WTC11 (cell line): Measurements from ENCODE around the gene RAB3IL1. TPM values are rescaled to one million over a fixed set of nuclear protein-coding genes. Genes with fewer than 3 reads are reported as not detected.

Source experiments
- ATAC-seq: fragments of 200-7000 bp; cut with Tn5 transposase; 2 replicates; pipeline ENCODE4 v1.10.0; 2021; ENCODE audit warnings: mild to moderate bottlenecking, moderate library complexity
- CTCF ChIA-PET: fragments of 300-600 bp; sonication (Branson Sonifier 250); formaldehyde crosslinking; loops from one replicate; lab custom pipeline; 2021; ENCODE audit warnings: antibody characterized with exemption; lab: Charles Lee
- POLR2A ChIA-PET: fragments of 350-600 bp; sonication (Branson Sonifier 250); formaldehyde crosslinking; loops from one replicate; lab custom pipeline; 2021; ENCODE audit warnings: antibody characterized with exemption; lab: Charles Lee
- DNase-seq: peaks from one replicate; pipeline ENCODE4 v3.0.0; 2021; ENCODE audit warnings: low spot score
- H3K27ac Mint-ChIP-seq: 2 replicates; pipeline ENCODE4 v1.8.0; 2021; ENCODE audit warnings: mixed read lengths
- H3K27me3 Mint-ChIP-seq: 2 replicates; pipeline ENCODE4 v1.8.0; 2021; ENCODE audit warnings: low read depth, mild to moderate bottlenecking, moderate library complexity, mixed read lengths
- H3K36me3 Mint-ChIP-seq: 2 replicates; pipeline ENCODE4 v1.8.0; 2021; ENCODE audit warnings: mixed read lengths
- H3K4me1 Mint-ChIP-seq: 2 replicates; pipeline ENCODE4 v1.8.0; 2022; ENCODE audit warnings: mixed read lengths
- H3K4me3 Mint-ChIP-seq: 2 replicates; pipeline ENCODE4 v1.8.0; 2021; ENCODE audit warnings: mild to moderate bottlenecking, moderate library complexity, mixed read lengths
- H3K9me3 Mint-ChIP-seq: 2 replicates; pipeline ENCODE4 v1.8.0; 2021; ENCODE audit warnings: mixed read lengths
- ATF3 ChIP-seq: sonication (generic); formaldehyde crosslinking; conservative IDR thresholded peaks from 2 replicates; pipeline ENCODE4 v1.8.1; 2022; ENCODE audit warnings: mild to moderate bottlenecking, missing genetic modification reagents
- CREM ChIP-seq: sonication (generic); formaldehyde crosslinking; IDR thresholded peaks from 2 replicates; pipeline ENCODE4 v1.8.1; 2022; ENCODE audit warnings: mild to moderate bottlenecking, missing genetic modification reagents, moderate library complexity
- CTCF ChIP-seq: fragments of 200-600 bp; IDR thresholded peaks from 2 replicates; pipeline ENCODE4 v1.8.0; 2022; ENCODE audit warnings: antibody characterized with exemption
- EMX1 ChIP-seq: fragments of 250-450 bp; sonication (Bioruptor Pico); IDR thresholded peaks from 2 replicates; pipeline ENCODE4 v1.8.0; 2021; ENCODE audit warnings: mild to moderate bottlenecking
- ERG ChIP-seq: fragments of 250-450 bp; sonication (Bioruptor Pico); IDR thresholded peaks from 2 replicates; pipeline ENCODE4 v1.8.0; 2021; ENCODE audit warnings: mild to moderate bottlenecking
- IRF1 ChIP-seq: sonication (generic); formaldehyde crosslinking; IDR thresholded peaks from 2 replicates; pipeline ENCODE4 v1.8.0; 2023; ENCODE audit warnings: missing genetic modification reagents
- IRF2 ChIP-seq: sonication (generic); formaldehyde crosslinking; IDR thresholded peaks from 2 replicates; pipeline ENCODE4 v1.8.0; 2022; ENCODE audit warnings: low read depth, missing genetic modification reagents, borderline replicate concordance
- JAZF1 ChIP-seq: fragments of 250-450 bp; sonication (Bioruptor Pico); IDR thresholded peaks from 2 replicates; pipeline ENCODE4 v1.9.0; 2021; ENCODE audit warnings: moderate library complexity, mild to moderate bottlenecking, inconsistent platforms
- MLX ChIP-seq: sonication (generic); formaldehyde crosslinking; IDR thresholded peaks from 2 replicates; pipeline ENCODE4 v1.8.1; 2023; ENCODE audit warnings: mild to moderate bottlenecking, missing genetic modification reagents, moderate library complexity
- PRRX2 ChIP-seq: fragments of 250-450 bp; sonication (Bioruptor Pico); IDR thresholded peaks from 2 replicates; pipeline ENCODE4 v1.8.0; 2021; ENCODE audit warnings: mild to moderate bottlenecking
- RELA ChIP-seq: sonication (generic); formaldehyde crosslinking; IDR thresholded peaks from 2 replicates; pipeline ENCODE4 v1.8.1; 2022; ENCODE audit warnings: missing genetic modification reagents, mild to moderate bottlenecking, borderline replicate concordance
- RORB ChIP-seq: fragments of 250-450 bp; sonication (Bioruptor Pico); IDR thresholded peaks from 2 replicates; pipeline ENCODE4 v1.9.0; 2021; ENCODE audit warnings: mild to moderate bottlenecking
- USF1 ChIP-seq: sonication (generic); formaldehyde crosslinking; IDR thresholded peaks from 2 replicates; pipeline ENCODE4 v1.8.0; 2022; ENCODE audit warnings: mild to moderate bottlenecking, missing genetic modification reagents
- USF2 ChIP-seq: sonication (generic); formaldehyde crosslinking; IDR thresholded peaks from 2 replicates; pipeline ENCODE4 v1.8.1; 2023; ENCODE audit warnings: mild to moderate bottlenecking, missing genetic modification reagents, moderate library complexity
- ZBTB21 ChIP-seq: sonication (generic); formaldehyde crosslinking; IDR thresholded peaks from 2 replicates; pipeline ENCODE4 v1.8.1; 2023; ENCODE audit warnings: mild to moderate bottlenecking, missing genetic modification reagents, borderline replicate concordance
- ZNF232 ChIP-seq: sonication (generic); formaldehyde crosslinking; IDR thresholded peaks from 2 replicates; pipeline ENCODE4 v1.8.0; 2022; ENCODE audit warnings: mild to moderate bottlenecking, missing genetic modification reagents
- ZNF425 ChIP-seq: fragments of 250-450 bp; sonication (Bioruptor Pico); conservative IDR thresholded peaks from 2 replicates; pipeline ENCODE4 v1.9.0; 2021; ENCODE audit warnings: mild to moderate bottlenecking
- total RNA-seq: library from RNA; stranded (reverse); gene quantifications from 3 replicates; pipeline ENCODE4 v1.2.3, GENCODE V29; 2021

Gene RAB3IL1
- total RNA-seq, 1 experiment from 2014 or later: 7.2 TPM

GRCh38 chr11:61853698-61854169 lies 63.6 kb downstream of the RAB3IL1 start (continued):
- TF ChIP-seq USF2 (CRISPR knock-in tag): no peak
- no peak for TF ChIP-seq ERG

GRCh38 chr11:61851900-61852295 lies 65.5 kb downstream of the RAB3IL1 start:
- POLR2A ChIA-PET: no interaction called here
- CTCF ChIA-PET: no interaction called here
- peak overlapping the region; percentile 49 for H3K27ac Mint-ChIP-seq
- no peak overlapping the region for H3K4me3 Mint-ChIP-seq
- DNase-seq (no peak), ATAC-seq (no peak)
- TF ChIP-seq CTCF: no peak
- no peak for TF ChIP-seq CREM
- no peak for TF ChIP-seq EMX1 (CRISPR knock-in tag)
- no peak for TF ChIP-seq ZBTB21 (CRISPR knock-in tag)
- no peak for TF ChIP-seq ZNF425 (CRISPR knock-in tag)
- TF ChIP-seq IRF2 (CRISPR knock-in tag): no peak
- TF ChIP-seq RORB (CRISPR knock-in tag): no peak
- no peak for TF ChIP-seq USF2 (CRISPR knock-in tag)
- no peak for TF ChIP-seq JAZF1 (CRISPR knock-in tag)
- no peak for TF ChIP-seq IRF1 (CRISPR knock-in tag)
- no peak for TF ChIP-seq RELA
- no peak for TF ChIP-seq USF1 (CRISPR knock-in tag)
- no peak for TF ChIP-seq ZNF232 (CRISPR knock-in tag)
- TF ChIP-seq MLX (CRISPR knock-in tag): no peak
- no peak for TF ChIP-seq ATF3 (CRISPR knock-in tag)
- TF ChIP-seq PRRX2 (CRISPR knock-in tag): no peak
- H3K9me3 Mint-ChIP-seq: no peaks in the 10 kb centered on the region
- H3K27me3 Mint-ChIP-seq: no peaks in the 10 kb centered on the region
- H3K4me1 Mint-ChIP-seq: no peaks in the 10 kb centered on the region
- H3K36me3 Mint-ChIP-seq: peaks cover 71% of the 10 kb centered on the region
